ENCODE results near the gene RASSF1.

The RASSF1 gene, protein sequence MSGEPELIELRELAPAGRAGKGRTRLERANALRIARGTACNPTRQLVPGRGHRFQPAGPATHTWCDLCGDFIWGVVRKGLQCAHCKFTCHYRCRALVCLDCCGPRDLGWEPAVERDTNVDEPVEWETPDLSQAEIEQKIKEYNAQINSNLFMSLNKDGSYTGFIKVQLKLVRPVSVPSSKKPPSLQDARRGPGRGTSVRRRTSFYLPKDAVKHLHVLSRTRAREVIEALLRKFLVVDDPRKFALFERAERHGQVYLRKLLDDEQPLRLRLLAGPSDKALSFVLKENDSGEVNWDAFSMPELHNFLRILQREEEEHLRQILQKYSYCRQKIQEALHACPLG

DNA sequence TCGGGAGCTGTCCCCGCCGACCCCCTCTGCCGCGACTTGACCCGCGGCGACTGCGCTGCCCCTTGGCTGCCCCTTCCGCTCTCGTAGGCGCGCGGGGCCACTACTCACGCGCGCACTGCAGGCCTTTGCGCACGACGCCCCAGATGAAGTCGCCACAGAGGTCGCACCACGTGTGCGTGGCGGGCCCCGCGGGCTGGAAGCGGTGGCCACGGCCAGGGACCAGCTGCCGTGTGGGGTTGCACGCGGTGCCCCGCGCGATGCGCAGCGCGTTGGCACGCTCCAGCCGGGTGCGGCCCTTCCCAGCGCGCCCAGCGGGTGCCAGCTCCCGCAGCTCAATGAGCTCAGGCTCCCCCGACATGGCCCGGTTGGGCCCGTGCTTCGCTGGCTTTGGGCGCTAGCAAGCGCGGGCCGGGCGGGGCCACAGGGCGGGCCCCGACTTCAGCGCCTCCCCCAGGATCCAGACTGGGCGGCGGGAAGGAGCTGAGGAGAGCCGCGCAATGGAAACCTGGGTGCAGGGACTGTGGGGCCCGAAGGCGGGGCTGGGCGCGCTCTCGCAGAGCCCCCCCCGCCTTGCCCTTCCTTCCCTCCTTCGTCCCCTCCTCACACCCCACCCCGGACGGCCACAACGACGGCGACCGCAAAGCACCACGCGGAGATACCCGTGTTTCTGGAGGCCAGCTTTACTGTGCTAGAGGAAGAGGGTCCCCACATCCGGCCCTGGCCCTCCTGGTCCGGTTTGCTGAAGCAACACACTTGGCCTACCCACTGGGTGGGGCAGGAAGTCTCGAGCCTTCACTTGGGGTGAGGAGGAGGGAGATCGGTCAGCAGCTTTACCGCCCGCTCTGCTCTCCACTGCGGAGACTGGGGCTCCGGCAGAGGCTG lies at the start of gene RASSF1:
Gene RASSF1, minus strand, starts transcription at position 389 of the 882 bp plus-strand sequence. Its CDS starts 31 bp downstream, at position 358.
- DNase-seq: peak; percentile 85

DNA sequence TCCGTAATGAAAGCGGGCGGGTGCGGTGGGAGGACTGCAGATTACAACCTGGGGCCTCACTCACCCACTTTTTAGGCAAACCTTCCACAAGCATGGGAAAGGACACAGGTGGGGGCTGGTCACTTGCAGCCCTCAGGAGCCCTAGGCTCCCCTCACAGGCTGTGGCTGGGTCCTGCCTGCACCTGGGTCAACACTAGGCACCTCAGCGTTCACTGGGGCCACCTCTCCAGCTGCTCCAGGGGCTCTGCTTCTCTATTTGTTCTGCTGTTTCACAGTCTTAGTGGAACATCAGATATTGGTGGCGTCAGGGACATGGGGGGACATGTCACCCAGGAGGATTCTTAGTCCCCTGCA lies 48.8 kb upstream of the RASSF1 start:
- no peak for DNase-seq

DNA sequence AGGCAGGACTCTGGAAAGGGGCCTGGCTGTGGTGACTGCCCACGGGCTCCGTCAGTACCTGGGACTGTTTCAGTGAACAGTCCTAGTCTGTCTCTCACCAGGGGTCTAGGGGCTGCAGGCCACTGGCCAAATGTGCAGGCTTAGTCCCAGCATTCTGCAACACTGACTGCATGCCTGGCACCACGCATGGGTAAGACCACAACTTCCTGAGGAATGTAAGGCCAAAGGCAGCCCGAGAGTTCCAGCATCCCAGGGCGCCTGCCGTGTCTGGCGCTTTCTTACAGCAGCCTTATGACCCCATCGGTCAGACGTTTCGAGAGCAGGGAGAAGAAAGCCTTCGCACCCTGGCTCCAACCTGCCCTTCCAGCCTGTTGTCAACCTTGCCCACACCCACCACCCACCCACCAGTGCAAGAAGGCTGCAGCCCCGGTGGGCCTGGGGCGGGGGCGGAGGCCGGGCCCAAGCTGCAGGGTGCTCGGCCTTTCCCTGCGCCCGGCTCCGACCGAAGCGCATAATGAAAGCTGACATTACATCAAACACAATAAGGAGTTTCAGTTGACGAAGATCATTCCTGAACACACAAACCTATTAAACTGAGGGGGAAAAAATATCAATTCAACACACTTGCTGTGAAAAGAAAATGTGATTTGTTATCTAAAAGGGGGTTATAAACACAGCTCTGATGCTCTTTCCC lies 48.2 kb upstream of the RASSF1 start:
- no peak for DNase-seq

DNA sequence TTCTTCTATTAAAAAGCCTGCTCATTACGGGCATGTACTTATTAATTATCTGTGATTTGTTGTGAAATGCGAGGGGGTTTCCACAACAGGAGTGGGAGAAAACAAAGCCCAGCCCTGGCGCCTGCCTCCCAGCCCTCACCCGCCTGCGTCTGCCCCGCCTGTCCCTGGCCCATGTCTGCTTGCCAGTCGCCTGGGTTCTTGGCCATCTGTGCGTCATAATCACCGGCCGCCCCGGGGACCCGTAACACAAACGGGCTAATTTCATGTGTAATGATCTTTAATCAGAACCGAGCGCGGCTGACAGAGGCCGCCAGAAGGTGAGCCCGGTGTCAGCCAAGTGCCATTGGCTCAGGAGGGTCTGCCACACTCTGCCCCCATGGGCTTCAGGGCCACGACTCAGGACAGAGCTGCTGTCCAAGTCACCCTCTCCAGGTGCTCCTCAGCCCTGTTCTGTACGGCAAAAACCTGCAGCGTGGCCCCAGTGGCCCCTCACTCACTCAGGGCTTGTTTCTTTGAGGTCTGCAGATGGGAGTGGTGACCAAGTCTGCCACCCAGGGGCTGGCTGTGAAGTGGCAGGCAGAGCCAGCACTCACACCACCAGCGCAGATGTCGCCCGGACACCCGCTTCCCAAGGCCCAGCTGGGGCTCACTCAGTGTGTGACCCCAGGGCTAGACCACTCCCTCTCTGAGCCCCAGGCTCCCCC lies 47.5 kb upstream of the RASSF1 start:
- no peak for DNase-seq

DNA sequence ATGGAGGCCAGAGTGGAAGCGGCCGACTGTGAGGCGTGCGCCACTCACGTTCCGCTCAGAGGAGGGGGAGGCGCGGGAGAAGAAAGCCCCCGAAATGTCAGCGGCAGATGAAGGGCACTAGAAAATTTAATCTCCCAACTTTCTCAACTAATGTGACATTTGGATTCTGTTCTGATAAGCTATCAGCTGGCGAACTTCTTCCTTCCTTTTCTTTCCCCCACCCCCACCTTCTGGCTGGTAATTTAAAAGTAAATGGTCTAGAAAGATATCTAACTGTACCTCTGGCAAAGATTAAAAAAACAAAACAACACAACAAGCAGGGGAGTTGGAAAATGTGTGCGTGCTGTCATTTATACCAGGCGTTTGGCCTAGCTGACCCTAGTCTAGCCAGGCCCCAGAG lies 45.1 kb upstream of the RASSF1 start:
- DNase-seq: no peak

DNA sequence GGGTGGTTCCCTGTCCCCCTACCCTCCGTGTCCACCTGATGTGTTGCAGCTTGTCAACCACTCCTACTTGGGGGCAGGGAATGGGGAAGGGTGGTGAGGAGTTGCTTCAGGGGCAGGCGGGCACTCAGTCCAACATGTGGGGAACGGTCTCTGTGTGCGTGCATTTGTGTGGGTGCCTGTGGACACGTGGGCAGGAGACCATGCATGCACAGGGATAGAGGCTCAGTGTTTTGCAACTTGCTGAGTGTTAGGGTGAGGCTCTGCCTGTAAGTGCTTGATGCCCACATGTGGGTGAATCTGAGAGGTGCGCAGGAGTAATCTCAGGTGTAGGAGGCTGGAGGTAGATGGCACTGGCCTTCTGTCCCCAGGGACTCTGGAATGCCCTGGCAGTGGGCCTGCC lies 43.1 kb upstream of the RASSF1 start:
- no peak for DNase-seq

DNA sequence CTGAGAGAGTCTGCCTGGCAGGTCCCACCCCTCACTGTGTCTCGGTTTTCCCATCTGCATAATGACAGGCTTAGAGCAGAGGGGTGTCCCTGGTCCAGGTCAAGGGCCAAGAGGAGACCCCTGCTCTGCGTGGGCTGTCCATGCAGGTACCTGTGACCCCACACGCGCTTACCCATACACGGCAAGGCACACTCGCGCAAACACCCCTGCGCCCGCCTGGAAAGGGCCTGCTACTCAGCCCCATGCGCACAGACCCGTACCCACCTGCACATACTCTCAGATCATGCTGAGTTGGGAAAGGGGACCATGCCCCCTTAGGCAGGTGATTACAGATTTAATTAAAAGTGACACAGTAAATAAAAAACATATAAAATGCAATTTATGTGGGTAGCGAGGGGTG lies 42.1 kb upstream of the RASSF1 start:
- DNase-seq: no peak

DNA sequence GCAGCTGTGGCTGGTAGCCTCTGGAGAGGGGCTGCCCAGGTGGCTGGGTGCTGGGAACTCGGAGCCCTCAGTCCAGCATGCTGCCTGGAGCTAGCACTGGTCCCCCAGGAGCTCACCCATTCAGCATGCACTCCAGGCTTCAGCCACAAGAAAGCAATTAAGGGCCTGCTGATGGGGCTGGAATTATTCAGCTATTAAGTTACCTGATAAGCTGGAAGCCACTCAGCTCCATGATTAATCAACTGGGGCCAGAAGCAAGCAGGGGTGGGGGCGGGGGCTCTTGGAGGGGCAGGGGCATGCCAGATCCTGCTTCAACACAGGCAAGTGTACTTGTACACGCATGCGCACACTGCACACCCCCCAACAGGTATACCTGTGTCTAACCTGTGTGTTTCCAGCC lies 40.7 kb upstream of the RASSF1 start:
- DNase-seq: no peak

DNA sequence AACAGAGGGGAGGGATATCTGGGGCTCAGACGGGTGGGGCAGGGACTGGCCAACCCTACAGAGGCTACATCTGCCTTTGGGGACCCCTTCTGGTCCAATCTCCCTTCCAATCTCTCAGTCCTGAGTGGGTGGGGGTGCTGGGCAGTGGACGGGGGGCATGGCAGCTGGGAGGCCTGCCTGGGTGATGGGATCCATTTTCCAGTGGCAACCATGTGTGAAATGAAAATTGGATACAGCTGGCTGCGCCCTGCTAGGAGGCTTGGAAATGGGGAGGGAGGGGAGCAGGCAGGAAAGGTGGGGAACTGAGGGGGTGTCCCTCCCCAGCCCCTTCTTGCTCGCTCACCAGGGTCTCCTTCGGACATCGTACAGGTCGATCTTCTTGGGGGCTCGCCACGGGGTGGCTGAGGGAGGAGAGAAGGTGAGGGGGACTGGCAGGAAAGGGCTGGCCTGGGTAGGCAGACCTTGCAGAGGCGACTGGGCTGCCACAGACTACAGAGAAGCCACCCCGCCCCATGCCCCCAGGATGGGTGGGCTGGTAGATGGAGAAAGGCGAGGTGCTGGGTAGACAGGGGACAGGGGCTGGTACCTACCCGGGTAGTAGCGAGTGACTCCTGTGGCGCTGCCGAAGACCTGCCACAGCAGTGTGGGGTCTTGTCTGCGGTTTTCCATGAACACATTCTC lies 39.9 kb upstream of the RASSF1 start:
- no peak for DNase-seq

DNA sequence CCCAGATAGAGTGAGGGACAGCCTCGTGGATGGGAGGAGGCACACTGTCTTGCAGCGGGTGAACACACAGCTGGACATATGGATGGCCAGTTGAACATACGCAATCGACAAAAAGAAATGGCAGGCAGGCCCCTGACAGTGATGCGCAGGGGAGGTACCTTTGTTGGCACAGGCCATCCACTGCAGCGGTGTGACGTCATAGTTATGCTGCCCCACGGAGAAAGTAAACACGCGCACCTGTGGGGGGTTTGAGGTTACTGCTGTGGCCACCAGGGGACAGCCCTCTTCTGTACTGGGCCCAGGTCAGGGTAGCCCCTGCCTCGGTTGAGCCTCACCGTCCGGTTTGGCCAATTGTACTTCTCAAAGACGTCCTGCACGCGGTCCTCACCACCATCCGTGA lies 38.1 kb upstream of the RASSF1 start:
- no peak for DNase-seq

DNA sequence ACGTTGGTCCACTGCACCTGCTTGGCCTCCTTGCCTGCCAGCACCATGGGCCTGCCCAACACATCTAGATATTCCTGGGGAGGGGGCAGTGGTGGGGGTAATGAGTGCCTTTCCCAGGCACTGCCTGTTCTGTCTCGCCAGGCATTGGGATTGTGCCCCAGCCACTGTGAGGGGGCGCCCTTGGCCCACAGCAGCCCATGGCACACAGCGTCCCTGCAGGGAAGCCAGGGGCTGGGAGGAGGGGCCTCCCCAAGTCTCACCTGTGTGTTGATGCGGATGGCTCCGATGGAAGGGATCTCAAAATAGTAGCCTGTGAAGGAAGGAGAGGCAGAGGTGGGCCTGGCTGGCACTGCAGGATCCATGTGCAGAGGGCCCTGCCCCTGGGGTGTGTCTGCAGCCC lies 37.4 kb upstream of the RASSF1 start:
- DNase-seq: no peak

DNA sequence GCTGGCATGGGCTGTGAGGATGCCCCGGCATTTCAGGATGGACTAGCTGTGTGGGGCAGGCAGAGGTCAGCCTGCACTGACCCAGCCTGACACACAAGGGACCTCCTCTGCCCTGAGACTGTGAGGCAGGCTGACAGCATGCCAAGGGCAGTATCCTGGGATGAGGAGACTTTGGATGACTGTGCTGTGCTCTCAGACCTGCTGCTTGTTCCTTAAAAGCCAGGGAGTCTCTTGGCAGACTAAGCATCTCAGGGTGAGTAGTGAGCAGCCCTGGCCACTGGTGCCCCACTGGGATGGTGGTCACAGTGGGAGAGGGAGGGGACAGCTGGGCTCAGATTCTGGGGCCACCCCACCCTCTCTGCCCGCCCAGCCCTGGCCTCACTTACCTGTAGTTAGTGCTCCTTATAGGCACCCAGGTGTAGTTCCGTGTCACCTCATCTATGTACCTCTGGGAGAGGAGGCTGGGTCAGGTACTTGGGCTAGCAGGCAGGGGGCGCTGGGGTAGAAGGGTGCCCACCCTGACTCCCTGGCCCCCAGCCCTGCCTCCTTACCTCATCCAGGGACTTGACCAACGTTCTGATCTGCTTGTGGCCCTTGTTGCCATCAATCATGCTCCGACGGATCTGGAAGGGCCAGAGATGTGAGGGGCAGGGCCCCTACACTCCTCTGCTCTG lies 34.8 kb upstream of the RASSF1 start:
- DNase-seq: no peak

DNA sequence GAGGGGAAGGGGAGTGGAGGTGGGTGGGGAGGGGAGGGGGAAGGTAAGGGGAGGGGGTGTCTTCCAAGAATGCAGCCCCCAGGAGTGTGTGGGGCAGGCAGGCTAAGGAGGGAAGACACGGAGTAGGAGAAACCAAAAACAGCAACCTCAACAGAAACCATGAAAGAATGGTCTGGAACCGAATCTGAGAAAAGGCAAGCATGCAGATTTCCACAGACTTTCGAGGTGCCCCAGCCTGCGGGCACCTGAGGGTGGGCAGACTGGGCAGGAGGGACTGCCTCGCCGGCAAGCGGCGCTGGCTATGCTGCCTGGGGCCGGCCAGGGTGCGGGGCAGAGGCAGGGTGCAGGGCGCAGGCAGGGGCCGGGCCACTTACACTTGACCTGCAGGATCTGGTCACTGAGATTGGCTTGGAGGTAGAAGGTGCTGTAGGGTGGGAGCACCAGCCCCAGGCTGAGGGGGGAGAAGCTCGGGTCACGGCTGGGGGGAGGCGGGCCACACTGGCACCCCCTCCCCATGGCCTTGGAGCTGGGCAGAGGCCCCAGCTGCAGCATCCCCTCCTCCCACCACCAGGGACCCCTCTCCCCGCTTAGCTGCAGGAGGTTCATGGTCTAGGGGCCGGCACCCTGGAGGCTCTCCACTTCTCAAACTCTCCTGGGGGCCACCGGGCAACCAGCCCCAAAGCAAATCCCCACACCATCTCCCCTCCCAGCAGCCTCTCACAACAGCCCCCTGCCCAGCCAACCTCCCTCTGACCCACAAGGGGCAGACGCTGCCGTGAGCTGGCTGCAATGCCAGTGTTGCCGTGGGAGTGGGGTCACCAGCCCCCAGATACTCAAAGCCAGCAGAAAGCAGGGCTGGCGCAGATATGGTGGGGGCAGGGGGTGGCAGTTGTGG lies 34.0 kb upstream of the RASSF1 start:
- DNase-seq: no peak

DNA sequence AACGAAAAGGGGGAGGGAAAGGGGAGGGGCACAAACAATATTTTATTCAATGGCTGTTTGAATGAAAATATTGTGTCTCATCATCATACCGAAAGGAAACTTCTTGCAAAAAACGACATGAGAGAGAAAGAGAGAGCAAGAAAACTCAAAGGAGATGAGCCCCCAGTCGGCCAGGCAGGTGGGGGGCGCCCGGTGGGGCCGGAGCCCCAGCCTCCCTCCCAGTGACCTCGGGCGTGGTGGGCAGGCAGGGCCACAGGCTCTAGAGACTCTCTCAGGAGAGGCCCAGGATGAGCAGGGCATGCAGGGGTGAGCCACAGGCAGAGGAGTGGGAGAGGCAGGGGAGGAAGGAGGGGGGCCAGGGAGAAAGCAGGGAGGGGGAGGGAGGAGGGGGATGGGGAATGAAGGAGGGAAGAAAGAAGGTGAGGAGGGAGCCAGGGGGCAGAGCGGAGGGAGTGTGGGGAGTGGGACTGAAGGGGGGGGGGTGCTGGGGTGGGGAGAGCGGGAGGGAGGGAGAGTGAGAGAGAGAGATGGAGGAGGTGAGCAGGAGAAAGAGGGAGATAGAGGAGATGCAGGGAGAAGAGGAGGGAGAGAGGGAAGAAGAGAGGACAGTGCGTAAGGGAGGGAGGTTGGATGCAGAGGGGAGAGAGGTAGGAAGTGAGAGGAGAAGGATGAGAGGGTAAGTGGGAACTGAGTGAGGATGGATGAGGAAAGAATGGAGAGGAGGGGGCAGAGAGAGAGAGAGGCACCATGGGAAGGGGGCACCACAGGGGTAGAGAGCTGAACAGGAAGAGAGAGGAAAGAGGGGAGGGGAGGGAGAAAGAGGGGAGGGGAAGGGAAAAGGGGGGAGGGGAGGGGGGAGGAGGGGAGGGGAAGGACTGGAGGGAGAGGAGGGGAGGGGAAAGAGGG lies 32.8 kb upstream of the RASSF1 start:
- DNase-seq: no peak

DNA sequence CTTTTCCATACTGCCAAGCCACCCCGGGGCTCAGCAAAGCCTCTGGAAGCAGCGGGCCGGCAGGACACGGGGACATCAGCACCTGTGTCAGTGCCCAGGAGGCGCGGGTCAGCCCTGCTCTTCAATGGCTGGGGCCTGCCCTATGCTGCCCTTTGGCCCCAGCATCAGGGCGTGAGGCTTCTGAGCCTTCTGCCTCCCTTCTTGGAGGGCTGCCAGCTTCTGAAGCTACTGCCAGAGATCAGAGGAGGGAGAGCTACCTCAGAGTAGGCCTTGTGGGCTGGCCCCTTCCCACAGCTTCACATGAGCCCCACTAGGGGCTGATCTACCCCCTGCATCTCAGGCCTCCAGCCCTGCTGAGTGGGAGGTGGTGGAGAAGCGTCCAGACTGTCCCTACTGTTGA lies 31.7 kb upstream of the RASSF1 start:
- DNase-seq: no peak

DNA sequence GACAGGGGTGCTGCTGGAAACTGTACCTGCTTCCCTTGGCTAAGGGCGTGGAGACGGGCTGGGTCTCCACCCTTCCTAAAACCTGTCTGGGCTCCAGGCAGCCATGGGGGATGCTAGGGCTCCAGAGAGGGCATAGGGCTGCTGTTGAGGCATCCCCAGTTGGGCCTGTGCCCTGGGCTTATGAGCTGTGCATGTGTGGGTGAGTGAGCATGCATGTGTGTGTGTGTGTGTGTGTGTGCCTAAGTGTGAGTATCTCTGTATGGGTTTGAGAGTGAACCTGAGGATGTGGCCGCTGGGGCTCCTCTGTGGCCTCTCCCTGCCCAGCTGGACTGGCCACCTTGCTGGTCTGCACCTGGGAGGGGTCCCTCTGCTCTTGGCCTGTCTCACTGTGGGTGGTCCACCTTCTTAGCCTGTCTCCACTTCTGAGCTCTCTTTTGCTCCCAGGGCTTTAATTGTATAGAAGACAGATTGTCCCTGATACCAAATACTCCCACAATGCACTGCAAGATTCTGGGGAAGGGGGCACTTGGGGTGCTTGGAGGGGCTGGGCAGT lies 30.6 kb upstream of the RASSF1 start:
- no peak for DNase-seq

DNA sequence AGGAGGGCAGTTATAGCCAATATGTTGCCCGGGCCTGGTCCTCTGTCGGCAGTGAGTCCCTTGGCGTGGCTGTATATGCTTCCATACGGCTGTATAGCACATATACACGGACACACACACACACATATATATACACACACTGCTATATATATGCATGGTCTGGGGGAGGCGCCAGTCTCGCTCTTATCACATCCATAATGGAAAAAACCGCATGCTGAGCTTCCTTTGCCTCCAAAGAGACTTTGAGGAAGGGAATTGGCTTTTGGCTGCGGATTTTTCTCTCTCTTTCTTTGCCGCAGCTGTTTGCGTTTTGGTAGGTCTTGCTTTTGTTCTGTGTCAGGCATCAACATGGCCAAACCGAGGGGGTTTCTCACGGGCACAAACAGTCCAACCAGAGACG lies 30.0 kb upstream of the RASSF1 start:
- DNase-seq: no peak

DNA sequence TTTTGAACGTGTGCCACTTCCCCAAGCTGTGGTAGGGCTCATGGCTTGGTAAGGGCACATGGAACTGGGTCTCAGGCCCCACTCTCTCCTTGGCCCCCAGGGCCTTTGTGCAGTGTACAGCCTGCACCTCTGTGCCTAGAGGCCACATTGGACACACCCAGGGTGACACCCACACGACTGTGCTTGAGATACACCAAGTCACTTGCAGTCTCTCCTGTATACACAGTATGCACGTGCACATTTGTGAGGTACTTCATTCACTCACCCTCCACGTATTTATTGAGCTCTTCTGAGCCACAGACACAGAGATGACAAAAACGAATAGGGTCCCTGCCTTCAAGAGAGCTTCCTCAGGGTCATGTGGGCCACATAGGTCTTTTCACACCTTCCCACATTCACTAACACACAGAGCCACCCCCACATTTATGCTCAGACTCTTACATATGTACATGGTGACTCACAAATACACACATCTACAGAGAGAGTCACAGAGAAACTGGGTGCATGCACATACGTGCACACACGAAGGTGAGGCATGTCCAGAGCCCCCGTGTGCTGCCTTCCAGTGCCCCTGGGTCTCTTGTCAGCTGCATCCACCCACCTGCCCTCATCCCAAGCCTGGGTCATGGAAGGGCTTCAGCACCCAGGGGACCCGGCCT lies 28.5 kb upstream of the RASSF1 start:
- no peak for DNase-seq

DNA sequence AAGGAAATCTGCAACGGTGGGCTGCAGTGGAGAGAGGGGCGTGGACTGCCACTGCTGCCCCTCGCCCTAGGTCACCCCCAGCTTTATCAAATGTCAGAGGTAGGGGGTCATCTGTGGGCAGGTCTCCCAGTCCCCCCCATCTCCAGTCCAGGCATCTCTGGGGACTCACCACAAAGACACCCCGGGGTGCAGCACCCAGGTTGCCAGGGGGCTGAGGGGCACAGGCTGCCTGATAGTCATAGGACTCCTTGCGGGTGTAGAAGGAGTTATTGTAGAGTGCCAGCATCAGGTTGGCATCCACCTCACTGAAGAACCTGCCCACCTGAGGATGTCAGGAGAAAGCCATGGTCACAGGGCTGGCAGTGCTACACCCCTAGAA lies 25.2 kb upstream of the RASSF1 start:
- no peak for DNase-seq

All from activated CD8-positive, alpha-beta memory T cell treated with anti-CD3 and anti-CD28 coated beads, Interleukin-2, amount 50 U/mL, for 48 hours (primary cell).